Activated B cell treated with CpG ODN at 0.5 μM for 24 hours (primary cell): ENCODE measurements around the gene MARCHF5. TPM values are rescaled to one million over a fixed set of nuclear protein-coding genes. Genes with fewer than 3 reads are reported as not detected.
"Not testable (repeated sequence)": the region's sequence is repeated elsewhere in the genome, so short reads cannot be mapped to it uniquely, and the experiment has no call there.

Experiments
- ATAC-seq: fragments of 200-7000 bp; cut with Tn5 transposase; one replicate; pipeline ENCODE4 v1.10.0; 2021; ENCODE audit warnings: low read depth, mild to moderate bottlenecking, moderate library complexity
- CTCF ChIA-PET: fragments of 350-600 bp; sonication (Branson Sonifier 250); formaldehyde crosslinking; loops from one replicate; lab custom pipeline; 2021; ENCODE audit warnings: antibody characterized with exemption; lab: Charles Lee
- POLR2A ChIA-PET: fragments of 350-600 bp; sonication (Branson Sonifier 250); formaldehyde crosslinking; loops from one replicate; lab custom pipeline; 2021; ENCODE audit warnings: antibody characterized with exemption; lab: Charles Lee
- DNase-seq: peaks from one replicate; pipeline ENCODE4 v3.0.0; 2022
- H3K27ac Mint-ChIP-seq: one replicate; pipeline ENCODE4 v1.8.0; 2020; ENCODE audit warnings: mixed read lengths
- H3K27me3 Mint-ChIP-seq: one replicate; pipeline ENCODE4 v1.8.0; 2021; ENCODE audit warnings: mixed read lengths
- H3K36me3 Mint-ChIP-seq: one replicate; pipeline ENCODE4 v1.8.0; 2021; ENCODE audit warnings: low read depth, mixed read lengths
- H3K4me1 Mint-ChIP-seq: one replicate; pipeline ENCODE4 v1.8.0; 2021; ENCODE audit warnings: mixed read lengths
- H3K4me3 Mint-ChIP-seq: one replicate; pipeline ENCODE4 v1.8.0; 2020; ENCODE audit warnings: mild to moderate bottlenecking, mixed read lengths
- H3K9me3 Mint-ChIP-seq: one replicate; pipeline ENCODE4 v1.8.0; 2020; ENCODE audit warnings: mixed read lengths
- intact Hi-C: fragments of 100-400 bp; cut with micrococcal nuclease; formaldehyde crosslinking; loops from one replicate; pipeline ENCODE4 v1.15.1; 2024
- total RNA-seq: library from RNA; stranded (reverse); gene quantifications from 2 replicates; pipeline ENCODE4 v1.2.3, GENCODE V29; 2022
- TF ChIP-seq, protein P1 (sequence below): fragments of 200-600 bp; IDR thresholded peaks from one replicate; pipeline ENCODE4 v1.8.0; 2022; ENCODE audit warnings: antibody characterized with exemption, mild to moderate bottlenecking

MARCHF5 gene
- total RNA-seq, 1 donor from 2014 or later: 26.5 TPM

DNA sequence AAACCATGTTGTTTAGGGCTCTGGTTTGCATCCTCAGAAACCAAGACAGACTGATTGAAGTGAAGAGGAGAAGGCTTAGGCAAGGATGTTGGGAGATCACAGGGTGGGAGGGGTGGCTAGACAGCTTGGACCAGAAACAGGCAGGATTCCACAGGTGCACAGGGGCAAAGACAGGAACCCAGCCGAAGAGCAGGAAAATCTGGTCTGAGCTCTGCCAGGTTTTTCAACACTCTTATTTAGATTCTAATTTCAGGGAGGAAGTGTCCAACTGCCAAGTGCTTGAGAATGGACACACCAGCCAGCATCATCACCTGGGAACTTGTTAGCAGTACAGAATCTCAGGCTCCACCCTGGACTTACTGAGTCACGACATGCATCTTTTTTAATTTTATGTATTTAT lies 93.8 kb downstream of the MARCHF5 start:
- Mint-ChIP-seq H3K4me1 (no peaks in the 10 kb centered on the region), H3K27me3 (peaks cover 11% of the 10 kb centered on the region), H3K9me3 (no peaks in the 10 kb centered on the region), H3K36me3 (no peaks in the 10 kb centered on the region), H3K4me3 (no peak overlapping the region), H3K27ac (no peak overlapping the region)
- POLR2A ChIA-PET: no interaction called here
- intact Hi-C loops: no loop called here
- CTCF ChIA-PET: no interaction called here
- TF ChIP-seq, protein P1, sequence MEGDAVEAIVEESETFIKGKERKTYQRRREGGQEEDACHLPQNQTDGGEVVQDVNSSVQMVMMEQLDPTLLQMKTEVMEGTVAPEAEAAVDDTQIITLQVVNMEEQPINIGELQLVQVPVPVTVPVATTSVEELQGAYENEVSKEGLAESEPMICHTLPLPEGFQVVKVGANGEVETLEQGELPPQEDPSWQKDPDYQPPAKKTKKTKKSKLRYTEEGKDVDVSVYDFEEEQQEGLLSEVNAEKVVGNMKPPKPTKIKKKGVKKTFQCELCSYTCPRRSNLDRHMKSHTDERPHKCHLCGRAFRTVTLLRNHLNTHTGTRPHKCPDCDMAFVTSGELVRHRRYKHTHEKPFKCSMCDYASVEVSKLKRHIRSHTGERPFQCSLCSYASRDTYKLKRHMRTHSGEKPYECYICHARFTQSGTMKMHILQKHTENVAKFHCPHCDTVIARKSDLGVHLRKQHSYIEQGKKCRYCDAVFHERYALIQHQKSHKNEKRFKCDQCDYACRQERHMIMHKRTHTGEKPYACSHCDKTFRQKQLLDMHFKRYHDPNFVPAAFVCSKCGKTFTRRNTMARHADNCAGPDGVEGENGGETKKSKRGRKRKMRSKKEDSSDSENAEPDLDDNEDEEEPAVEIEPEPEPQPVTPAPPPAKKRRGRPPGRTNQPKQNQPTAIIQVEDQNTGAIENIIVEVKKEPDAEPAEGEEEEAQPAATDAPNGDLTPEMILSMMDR: no peak
- ATAC-seq: no peak
- DNase-seq: no peak

DNA sequence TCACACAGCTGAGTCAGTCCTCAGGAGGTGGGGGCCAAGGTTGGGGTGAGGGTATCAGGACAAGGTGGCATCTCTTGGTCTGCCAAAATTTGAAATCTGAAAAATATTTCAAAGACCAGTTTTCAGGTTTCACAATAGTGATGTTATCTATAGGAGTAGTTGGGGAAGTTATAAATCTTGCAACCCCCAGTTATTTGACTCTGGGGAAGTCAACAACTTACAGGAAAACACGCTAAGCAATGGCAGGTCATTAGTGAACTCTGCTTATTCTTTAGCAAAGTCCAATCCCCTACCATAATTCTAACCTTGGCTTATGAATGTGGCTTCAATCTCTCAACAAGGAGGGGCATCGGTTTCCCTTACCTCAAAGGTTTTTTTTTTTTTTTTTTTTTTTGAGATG lies 94.9 kb downstream of the MARCHF5 start:
- ATAC-seq: no peak
- ChIA-PET POLR2A (no interaction called here), CTCF (no interaction called here)
- Mint-ChIP-seq H3K27me3 (peaks cover 15% of the 10 kb centered on the region), H3K4me3 (no peak overlapping the region), H3K4me1 (no peaks in the 10 kb centered on the region), H3K27ac (no peak overlapping the region), H3K36me3 (no peaks in the 10 kb centered on the region), H3K9me3 (no peaks in the 10 kb centered on the region)
- intact Hi-C loops: no loop called here
- no peak for DNase-seq
- TF ChIP-seq, protein P1: no peak

DNA sequence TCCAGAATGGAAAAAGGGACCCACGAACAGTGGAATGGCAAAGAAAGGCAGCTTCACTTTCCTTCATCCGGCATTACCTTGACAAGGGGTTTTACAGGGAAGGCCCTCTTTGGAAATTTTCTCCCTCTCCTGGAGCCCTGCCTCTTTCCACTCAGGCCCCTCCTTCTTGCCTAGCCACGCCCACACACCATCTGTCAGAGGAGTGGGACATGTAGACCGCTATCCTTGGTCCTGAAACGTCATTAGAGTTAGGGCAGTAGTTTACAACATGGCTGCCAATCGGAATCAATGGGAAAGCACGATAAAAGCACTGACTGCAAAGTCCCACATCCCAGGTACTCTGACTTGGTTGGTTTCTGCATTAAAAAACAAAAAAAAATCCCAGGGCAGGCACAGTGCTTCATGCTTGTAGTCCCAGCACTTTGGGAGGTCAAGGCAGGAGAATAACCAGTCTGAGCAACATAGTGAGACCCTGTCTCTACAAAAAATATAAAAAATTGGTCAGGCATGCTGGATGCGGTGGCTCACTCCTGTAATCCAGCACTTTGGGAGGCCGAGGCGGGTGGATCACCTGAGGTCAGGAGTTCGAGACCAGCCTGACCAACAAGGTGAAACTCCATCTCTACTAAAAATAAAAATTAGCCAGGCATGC lies 96.4 kb downstream of the MARCHF5 start:
- Mint-ChIP-seq H3K4me1 (no peaks in the 10 kb centered on the region), H3K27me3 (peaks cover 13% of the 10 kb centered on the region), H3K27ac (no peak overlapping the region), H3K36me3 (no peaks in the 10 kb centered on the region), H3K4me3 (no peak overlapping the region), H3K9me3 (no peaks in the 10 kb centered on the region)
- ATAC-seq: no peak
- intact Hi-C loops: no loop called here
- DNase-seq: no peak
- CTCF ChIA-PET: no interaction called here
- POLR2A ChIA-PET: no interaction called here
- TF ChIP-seq, protein P1: no peak

DNA sequence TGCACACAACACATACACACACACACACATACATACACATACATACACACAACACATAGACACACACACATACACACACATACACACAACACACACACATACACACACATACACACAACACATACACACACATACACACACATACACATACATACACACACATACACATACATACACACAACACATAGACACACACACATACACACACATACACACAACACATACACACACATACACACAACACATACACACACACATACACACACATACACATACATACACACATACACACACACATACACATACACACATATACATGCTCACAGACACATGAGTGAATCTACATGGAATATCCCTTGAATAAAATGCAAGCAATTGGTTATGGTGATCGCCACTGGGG lies 102.2 kb downstream of the MARCHF5 start:
- H3K36me3 Mint-ChIP-seq, intact Hi-C loops, H3K27me3 Mint-ChIP-seq, H3K27ac Mint-ChIP-seq, DNase-seq, H3K9me3 Mint-ChIP-seq, H3K4me3 Mint-ChIP-seq, H3K4me1 Mint-ChIP-seq, ATAC-seq, CTCF ChIA-PET, POLR2A ChIA-PET: not testable (repeated sequence)

DNA sequence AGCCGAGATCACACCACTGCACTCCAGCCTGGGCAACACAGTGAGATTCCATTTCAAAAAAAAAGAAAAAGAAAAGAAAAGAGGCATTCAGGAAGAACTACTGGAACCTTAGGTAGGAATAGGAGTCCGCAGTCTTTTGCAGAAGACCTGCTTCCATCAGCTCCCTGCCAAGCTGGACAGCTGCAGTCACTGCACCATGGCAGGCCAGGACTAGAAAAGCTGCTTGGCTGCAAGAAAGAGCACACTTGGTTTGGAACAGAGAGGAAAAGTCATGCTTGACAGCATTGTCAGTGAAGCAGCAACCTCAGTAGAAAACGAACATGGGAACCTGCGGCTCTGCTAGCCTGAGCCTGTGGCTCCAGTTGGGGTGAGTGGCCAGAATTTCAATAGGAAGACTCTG lies 104.3 kb downstream of the MARCHF5 start:
- Mint-ChIP-seq H3K36me3 (no peaks in the 10 kb centered on the region), H3K4me3 (no peak overlapping the region), H3K4me1 (no peaks in the 10 kb centered on the region), H3K27me3 (no peaks in the 10 kb centered on the region), H3K27ac (no peak overlapping the region), H3K9me3 (peaks cover 4% of the 10 kb centered on the region)
- TF ChIP-seq, protein P1: no peak
- no peak for ATAC-seq
- intact Hi-C loops: no loop called here
- DNase-seq: no peak
- CTCF ChIA-PET: no interaction called here
- POLR2A ChIA-PET: no interaction called here

DNA sequence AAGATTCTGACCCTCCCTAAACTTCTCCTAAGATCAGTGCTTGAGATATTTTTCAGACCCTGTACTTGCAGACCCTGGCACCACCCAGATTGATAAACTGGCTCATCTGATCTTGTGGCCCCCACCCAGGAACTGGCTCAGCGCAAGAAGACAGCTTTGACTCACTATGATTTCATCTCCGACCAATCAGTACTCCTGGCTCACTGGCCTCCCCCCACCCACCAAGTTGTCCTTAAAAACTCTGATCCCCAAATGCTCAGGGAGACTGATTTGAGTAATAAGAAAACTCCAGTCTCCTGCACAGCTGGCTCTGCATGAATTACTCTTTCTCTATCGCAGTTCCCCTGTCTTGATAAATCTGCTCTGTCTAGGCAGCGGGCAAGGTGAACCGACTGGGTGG lies 111.3 kb downstream of the MARCHF5 start:
- H3K27ac Mint-ChIP-seq, DNase-seq, H3K9me3 Mint-ChIP-seq, H3K27me3 Mint-ChIP-seq, H3K4me3 Mint-ChIP-seq, POLR2A ChIA-PET, ATAC-seq, CTCF ChIA-PET, H3K4me1 Mint-ChIP-seq, H3K36me3 Mint-ChIP-seq, intact Hi-C loops: not testable (repeated sequence)

Other genes starting within 250 kb of the MARCHF5 start
- gene CPEB3, start 89 bp upstream of the MARCHF5 start, total RNA-seq: 2.2 and 2.5 TPM in 2 replicates